ENCODE results near the gene CNTN6.
A peak's percentile ranks its signal among the peaks of the same experiment; 100 is the strongest.

CNTN6 gene

DNA sequence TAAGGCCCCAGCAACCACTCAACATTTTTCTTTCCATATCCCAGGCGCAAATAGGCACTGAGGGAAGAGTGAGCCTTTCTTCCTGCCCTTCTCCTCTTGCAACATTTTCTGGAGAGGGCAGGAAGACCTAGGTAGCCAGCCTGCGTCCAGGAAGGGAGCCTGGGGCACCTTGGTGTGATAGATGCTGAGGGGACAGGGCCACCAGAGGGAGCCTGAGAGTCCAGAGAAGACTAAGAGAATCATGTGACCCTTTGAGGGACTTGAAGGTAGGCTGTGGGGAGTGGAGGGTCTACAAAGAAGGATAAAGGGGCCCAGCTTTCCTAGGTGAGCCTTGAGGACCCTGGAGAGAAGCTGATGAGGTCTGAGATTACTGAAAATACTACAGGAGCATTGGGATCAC is 346.6 kb downstream of the CNTN6 start:
- peak in 1 of 2 experiments; percentile 6 for DNase-seq

DNA sequence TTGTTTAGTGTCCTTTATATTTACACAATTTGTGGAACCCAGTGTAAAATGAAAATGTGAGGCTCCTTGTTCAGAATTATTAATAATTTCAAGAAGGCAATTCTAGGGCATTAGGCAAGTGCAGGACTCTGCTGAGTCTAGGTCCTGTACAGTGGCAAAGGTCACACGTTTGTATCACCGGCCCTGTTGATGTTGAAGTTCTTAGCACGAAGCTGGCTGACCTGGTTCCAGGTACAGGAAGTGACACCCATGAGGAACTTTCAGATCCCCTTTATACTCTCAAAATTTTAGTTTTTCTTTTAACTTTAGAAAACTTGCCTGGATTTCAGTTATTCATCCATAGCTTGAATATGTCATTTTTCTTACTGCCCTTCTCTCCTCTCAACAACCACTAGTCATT is 349.4 kb downstream of the CNTN6 start:
- no peak for DNase-seq

GRCh38 chr3:1444195-1444594 is 351.4 kb downstream of the CNTN6 start:
- DNase-seq = no peak

DNA sequence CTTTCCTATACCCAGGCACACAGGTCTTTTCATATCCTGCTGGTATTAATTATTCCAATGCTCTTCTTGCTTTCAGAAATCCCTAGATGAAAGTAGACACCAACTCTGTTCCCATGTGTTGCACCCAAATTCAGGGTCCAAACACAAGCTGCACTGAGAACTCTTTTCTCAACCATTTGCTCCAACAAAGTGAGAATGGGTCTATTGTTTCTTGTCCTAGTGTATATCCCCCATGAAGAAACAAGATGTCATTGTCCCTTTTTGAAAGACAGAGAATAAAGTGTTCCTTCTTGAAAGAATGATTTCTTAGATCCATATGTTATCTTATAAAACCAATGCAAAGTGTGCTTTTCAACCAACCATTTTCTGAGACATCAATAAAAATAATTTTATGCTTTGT is 353.7 kb downstream of the CNTN6 start:
- DNase-seq = no peak

DNA sequence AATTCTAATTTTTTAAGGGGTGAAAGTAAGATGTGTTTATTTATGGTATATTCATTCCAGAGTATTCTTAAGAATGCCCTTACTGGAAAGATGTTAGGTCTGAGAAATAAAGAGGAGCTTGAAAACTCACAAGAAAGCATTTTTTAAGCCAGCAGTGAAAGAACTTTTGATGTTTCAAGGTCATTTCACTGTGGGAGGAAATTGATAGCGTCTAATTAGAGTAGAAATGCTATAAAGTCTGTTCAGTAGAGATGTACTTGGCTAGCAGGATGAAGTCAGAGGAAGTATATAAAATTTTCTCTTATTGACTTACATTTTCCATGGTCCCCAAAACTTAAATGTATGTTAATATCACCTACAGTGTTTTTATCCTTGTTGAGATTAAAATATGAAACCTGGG is 354.6 kb downstream of the CNTN6 start:
- no peak for DNase-seq

DNA sequence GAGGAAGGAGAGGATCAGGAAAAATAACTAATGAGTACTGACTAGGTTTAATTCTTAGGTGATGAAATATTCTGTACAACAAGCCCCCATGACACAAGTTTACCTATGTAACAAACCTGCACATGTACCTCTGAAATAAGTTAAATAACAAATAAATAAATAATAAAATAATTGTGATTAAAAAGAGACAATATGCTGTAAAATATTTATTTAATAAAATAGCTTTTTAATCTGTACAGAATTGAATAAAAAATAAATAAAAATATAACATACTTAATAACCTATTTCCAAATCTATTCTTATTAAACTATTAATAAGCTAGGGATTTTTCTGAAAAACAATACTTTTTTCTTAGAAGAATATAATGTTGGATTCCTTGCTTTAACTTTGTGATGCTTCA is 355.6 kb downstream of the CNTN6 start:
- DNase-seq = no peak

All from NCI-H524 (cell line).